ENCODE results near the gene ATAD3C. TPM values are rescaled to one million over a fixed set of nuclear protein-coding genes. Genes with fewer than 3 reads are reported as not detected.

ATAD3C gene
- total and polyA plus RNA-seq, 4 experiments from 2014 or later: 1.5 to 2.1 (median 1.7) TPM

DNA sequence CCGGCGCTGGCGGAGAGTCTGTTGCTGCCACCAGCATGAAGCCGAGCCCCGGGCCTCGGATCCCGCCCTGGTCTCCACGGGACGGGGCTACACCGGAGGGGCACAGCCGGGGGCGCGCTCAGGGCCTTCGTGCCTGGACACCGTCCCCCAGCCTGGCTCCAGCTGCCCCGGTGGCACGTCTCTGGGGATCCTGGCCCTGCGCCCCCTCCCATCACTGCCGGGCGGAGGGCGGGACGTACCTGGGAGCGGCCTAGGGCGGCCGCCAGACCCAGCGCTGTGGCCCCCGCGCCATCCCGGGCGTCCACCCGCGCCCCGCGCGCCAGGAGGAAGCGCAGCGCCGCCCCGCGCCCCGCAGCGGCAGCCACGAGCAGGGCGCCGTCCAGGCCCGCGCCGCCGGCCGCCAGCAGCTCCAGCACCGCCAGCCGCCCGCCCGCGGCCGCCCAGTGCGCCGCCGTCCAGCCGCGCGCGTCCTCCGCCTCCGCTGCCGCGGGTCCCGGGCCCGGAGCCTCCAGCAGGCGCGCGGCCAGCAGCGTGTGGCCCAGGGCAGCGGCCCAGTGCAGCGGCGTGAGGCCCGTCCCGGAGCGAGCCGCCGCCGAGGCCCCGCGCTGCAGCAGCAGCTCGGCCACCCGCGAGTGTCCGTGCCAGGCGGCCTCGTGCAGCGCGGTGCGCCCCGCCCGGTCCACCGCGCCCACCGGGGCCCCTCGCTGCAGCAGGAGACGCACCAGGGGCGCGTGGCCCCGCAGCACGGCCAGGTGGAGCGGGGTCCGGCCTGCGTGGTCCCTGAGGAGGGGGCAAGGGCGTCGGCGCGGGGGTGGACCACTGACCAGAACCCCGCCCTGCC, 29.5 kb upstream of the ATAD3C start:
- CTCF ChIA-PET (ENCODE audit: partially characterized antibody): no interaction called here

DNA sequence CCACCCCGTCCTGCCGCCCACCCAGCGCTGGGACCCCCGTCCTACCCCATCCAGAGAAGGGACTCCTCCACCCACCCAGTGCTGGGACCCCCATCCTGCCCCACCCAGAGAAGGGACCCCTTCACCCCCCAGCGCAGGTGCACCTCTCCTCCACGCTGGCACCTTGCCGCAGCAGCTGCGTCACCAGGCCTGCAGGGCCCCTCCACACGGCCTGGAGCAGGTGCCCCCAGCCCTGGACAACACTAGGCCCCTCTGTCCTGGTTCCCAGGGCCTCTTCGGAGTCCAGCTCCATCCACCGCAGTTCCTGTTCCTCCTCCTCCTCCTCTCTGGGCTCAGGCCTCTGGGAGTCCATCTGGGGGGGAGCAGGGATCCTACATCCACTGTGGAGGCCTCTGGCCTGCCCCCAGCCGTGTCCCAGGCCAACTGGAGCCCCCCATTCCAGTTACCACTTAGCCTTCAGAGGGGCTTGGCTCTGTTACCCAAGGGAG, 28.8 kb upstream of the ATAD3C start:
- Mint-ChIP-seq H3K36me3 (no peaks in the 10 kb centered on the region), H3K4me1 (peaks cover 0 to 8% (median under 1%) of the 10 kb centered on the region in 4 donors), H3K27ac (no peak overlapping the region), H3K4me3 (no peak overlapping the region), H3K27me3 (peaks cover 13 to 17% of the 10 kb centered on the region in 2 donors), H3K9me3 (no peaks in the 10 kb centered on the region)
- Histone ChIP-seq H3K27ac (ENCODE audit: low read depth, low read length) (no peak overlapping the region), H3K4me3 (ENCODE audit: low read length in 2 of 2) (no peak overlapping the region), H3K27me3 (ENCODE audit: insufficient read depth, low read length) (no peaks in the 10 kb centered on the region), H3K4me1 (ENCODE audit: insufficient read depth, low read length) (no peaks in the 10 kb centered on the region), H3K9me3 (ENCODE audit: control insufficient read depth in 1 of 2, low read length in 2 of 2) (no peaks in the 10 kb centered on the region), H3K36me3 (ENCODE audit: insufficient read depth, low read length) (no peaks in the 10 kb centered on the region)
- peak in 1 of 5 donors; percentile 15 for DNase-seq
- ChIA-PET POLR2A (ENCODE audit: partially characterized antibody) (no interaction called here), CTCF (ENCODE audit: partially characterized antibody) (no interaction called here)
- intact Hi-C loops (cut with micrococcal nuclease): no loop called here

More for the DNA sequence above, 29.5 kb upstream of the ATAD3C start:
- POLR2A ChIA-PET (ENCODE audit: partially characterized antibody): no interaction called here
- Mint-ChIP-seq H3K27me3 (peaks cover 13 to 15% of the 10 kb centered on the region in 2 donors), H3K27ac (no peak overlapping the region), H3K36me3 (no peaks in the 10 kb centered on the region), H3K4me1 (peaks cover 0 to 8% (median under 1%) of the 10 kb centered on the region in 4 donors), H3K9me3 (no peaks in the 10 kb centered on the region), H3K4me3 (no peak overlapping the region)
- H3K4me1 ChIP-seq (ENCODE audit: insufficient read depth, low read length): no peaks in the 10 kb centered on the region
- no peaks in the 10 kb centered on the region for H3K36me3 ChIP-seq (ENCODE audit: insufficient read depth, low read length)
- no peaks in the 10 kb centered on the region for H3K9me3 ChIP-seq (ENCODE audit: control insufficient read depth in 1 of 2, low read length in 2 of 2)
- H3K4me3 ChIP-seq (ENCODE audit: low read length in 2 of 2): no peak overlapping the region
- intact Hi-C loops (cut with micrococcal nuclease): no loop called here
- peak in 1 of 5 donors; percentile 17 for DNase-seq
- H3K27ac ChIP-seq (ENCODE audit: low read depth, low read length): no peak overlapping the region
- no peaks in the 10 kb centered on the region for H3K27me3 ChIP-seq (ENCODE audit: insufficient read depth, low read length)

DNA sequence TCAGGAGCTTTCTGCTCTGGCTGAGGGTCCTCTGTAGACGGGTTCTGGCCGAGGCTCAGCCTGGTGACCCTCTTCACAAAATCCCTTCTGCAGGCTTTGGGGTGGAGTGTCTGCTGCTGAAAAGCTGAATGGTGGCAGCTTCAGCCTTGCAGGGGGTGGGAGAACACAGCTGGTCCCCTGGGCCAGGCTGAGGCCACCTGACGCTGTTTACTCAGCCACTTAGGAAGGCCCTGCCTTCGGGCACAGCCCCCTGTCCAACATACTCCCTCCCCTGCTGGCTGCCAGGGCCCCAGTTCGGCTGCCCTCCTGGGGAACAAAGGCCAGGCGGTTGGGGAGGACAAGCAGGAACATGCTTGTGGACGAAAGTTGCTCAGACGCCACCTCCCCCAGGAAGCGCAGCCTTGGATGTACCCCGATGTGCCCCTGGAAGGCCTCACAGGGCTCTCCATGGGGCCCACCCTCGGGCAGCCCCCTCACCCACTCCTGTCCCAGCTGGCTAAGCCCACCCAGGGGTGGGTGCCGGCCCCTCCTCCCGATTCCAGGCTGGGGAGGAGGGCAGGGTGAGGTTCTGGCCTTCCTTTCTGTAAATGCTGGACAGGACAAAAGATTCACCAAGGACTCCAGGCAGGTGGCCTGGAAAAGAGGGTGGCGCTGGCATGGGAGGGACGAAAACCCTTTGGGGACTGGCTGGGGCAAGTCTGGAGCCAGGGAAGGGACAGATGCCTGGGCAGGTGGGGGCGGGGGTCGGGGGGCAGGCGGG, 28.2 kb upstream of the ATAD3C start, which contains the start of gene ANKRD65:
ANKRD65 (minus strand) TSS at position 130 of the 760 bp plus-strand sequence. CDS start 271 bp downstream, outside the sequence.
- Mint-ChIP-seq H3K9me3 (no peaks in the 10 kb centered on the region), H3K4me3 (no peak within 1 kb of the TSS), H3K27me3 (peaks cover 14 to 19% of the 10 kb centered on the region in 2 donors), H3K4me1 (peaks cover 0 to 8% (median under 1%) of the 10 kb centered on the region in 4 donors), H3K27ac (no peak within 1 kb of the TSS), H3K36me3 (no peaks in the 10 kb centered on the region)
- Histone ChIP-seq H3K36me3 (ENCODE audit: insufficient read depth, low read length) (no peaks in the 10 kb centered on the region), H3K4me1 (ENCODE audit: insufficient read depth, low read length) (no peaks in the 10 kb centered on the region), H3K4me3 (ENCODE audit: low read length in 2 of 2) (no peak within 1 kb of the TSS), H3K9me3 (ENCODE audit: control insufficient read depth in 1 of 2, low read length in 2 of 2) (no peaks in the 10 kb centered on the region), H3K27ac (ENCODE audit: low read depth, low read length) (no peak within 1 kb of the TSS), H3K27me3 (ENCODE audit: insufficient read depth, low read length) (no peaks in the 10 kb centered on the region)
- peak in 1 of 5 donors; percentile 3 for DNase-seq
- intact Hi-C loops (cut with micrococcal nuclease): no loop called here
- ChIA-PET POLR2A (ENCODE audit: partially characterized antibody) (no interaction called here), CTCF (ENCODE audit: partially characterized antibody) (no interaction called here)

DNA sequence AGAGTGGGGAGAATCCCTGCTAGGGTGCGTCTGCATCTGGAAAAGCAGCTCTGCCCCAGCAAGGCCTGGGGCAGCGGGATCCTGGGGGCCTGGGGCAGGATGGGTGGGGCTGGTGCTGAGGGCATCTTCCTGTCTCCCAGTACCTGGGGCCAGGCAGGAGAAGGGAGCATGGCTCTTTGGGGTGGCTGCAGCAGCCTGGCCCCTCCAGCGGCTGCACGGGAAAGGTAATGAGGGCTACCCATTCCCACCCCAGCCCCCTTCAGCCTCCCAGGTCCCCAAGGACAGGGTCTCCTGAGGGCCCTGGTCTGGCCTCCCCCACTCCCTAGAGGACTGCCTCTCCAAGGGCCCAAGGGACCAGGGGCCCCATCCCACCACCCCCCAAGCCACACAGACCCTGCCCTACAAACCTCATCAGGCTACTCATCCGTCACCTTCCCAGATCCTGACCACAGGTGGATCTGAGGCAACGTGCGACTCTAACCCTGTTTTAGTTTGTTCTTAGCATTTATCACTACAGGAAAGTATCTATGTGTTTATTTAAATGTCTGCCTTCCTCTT, 27.5 kb upstream of the ATAD3C start:
- ChIA-PET CTCF (ENCODE audit: partially characterized antibody) (no interaction called here), POLR2A (ENCODE audit: partially characterized antibody) (no interaction called here)
- DNase-seq: peak in 1 of 5 donors; percentile 14
- Mint-ChIP-seq H3K27ac (no peak overlapping the region), H3K9me3 (no peaks in the 10 kb centered on the region), H3K27me3 (peaks cover 16 to 19% of the 10 kb centered on the region in 2 donors), H3K4me1 (peaks cover 0 to 8% (median under 1%) of the 10 kb centered on the region in 4 donors), H3K4me3 (no peak overlapping the region), H3K36me3 (no peaks in the 10 kb centered on the region)
- H3K9me3 ChIP-seq (ENCODE audit: control insufficient read depth in 1 of 2, low read length in 2 of 2): no peaks in the 10 kb centered on the region
- H3K27me3 ChIP-seq (ENCODE audit: insufficient read depth, low read length): no peaks in the 10 kb centered on the region
- H3K36me3 ChIP-seq (ENCODE audit: insufficient read depth, low read length): no peaks in the 10 kb centered on the region
- intact Hi-C loops (cut with micrococcal nuclease): no loop called here
- H3K27ac ChIP-seq (ENCODE audit: low read depth, low read length): no peak overlapping the region
- no peak overlapping the region for H3K4me3 ChIP-seq (ENCODE audit: low read length in 2 of 2)
- H3K4me1 ChIP-seq (ENCODE audit: insufficient read depth, low read length): no peaks in the 10 kb centered on the region

DNA sequence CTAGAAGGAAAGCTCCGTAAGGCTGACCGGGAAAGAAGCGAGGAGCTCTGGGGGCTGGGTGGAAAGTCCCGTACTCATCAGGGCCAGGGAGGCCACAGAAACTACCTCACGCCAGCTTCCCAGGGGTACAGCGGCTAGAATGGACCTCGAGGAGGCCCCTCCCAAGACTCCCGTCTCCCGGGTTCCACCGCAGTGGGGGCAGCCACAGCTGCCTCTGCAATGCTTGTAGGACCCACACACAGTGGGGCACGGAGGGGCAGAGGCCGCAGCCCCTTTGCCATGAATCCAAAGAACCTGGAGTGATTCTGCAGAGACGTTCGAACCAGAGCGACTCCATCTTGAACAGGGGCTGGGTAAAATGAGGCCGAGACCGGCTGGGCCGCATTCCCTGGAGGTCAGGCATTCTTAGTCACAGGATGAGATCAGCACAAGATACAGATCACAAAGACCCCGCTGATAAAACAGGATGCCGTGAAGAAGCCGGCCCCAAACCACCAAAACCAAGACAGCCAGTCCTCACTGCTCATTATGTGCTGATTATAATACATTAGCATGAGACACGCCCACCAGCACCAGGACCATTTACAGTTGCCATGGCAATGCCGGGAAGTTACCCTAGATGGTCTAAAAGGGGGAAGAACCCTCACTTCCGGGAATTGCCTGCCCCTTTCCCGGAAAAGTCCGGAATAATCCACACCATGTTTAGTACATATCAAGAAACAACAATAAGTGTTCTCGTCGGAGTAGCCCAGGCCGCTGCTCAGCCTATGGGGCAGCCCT, 26.8 kb upstream of the ATAD3C start:
- peak in 1 of 5 donors; percentile 26 for DNase-seq

DNA sequence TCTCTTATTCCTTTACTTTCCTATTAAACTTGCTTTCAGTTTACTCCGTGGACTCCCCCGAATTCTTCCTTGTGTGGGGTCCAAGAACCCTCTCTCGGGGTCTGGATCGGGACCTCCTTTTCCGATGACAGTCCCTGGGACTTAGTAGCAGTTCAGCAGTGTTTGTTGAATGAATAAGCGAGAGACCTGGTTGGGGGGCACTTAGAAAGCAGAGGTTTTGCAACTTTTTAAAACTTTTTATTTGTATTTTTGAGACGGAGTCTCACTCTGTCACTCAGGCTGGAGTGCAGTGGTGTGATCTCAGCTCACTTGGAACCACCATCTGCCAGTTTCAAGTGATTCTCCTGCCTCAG, 26.3 kb upstream of the ATAD3C start:
- Histone ChIP-seq H3K27me3 (ENCODE audit: insufficient read depth, low read length) (no peaks in the 10 kb centered on the region), H3K9me3 (ENCODE audit: control insufficient read depth in 1 of 2, low read length in 2 of 2) (no peaks in the 10 kb centered on the region), H3K4me1 (ENCODE audit: insufficient read depth, low read length) (no peaks in the 10 kb centered on the region), H3K27ac (ENCODE audit: low read depth, low read length) (no peak overlapping the region), H3K36me3 (ENCODE audit: insufficient read depth, low read length) (no peaks in the 10 kb centered on the region), H3K4me3 (ENCODE audit: low read length in 2 of 2) (no peak overlapping the region)
- Mint-ChIP-seq H3K4me3 (no peak overlapping the region), H3K4me1 (peaks cover 0 to 6% (median 0%) of the 10 kb centered on the region in 4 donors), H3K27ac (no peak overlapping the region), H3K9me3 (no peaks in the 10 kb centered on the region), H3K27me3 (peaks cover 15 to 19% of the 10 kb centered on the region in 2 donors), H3K36me3 (no peaks in the 10 kb centered on the region)
- intact Hi-C loops (cut with micrococcal nuclease): no loop called here
- ChIA-PET POLR2A (ENCODE audit: partially characterized antibody) (no interaction called here), CTCF (ENCODE audit: partially characterized antibody) (no interaction called here)
- DNase-seq: no peak

More for the DNA sequence above, 26.8 kb upstream of the ATAD3C start:
- no peaks in the 10 kb centered on the region for H3K36me3 Mint-ChIP-seq
- POLR2A ChIA-PET (ENCODE audit: partially characterized antibody): no interaction called here
- no peak overlapping the region for H3K27ac Mint-ChIP-seq
- peaks cover 16 to 19% of the 10 kb centered on the region in 2 donors for H3K27me3 Mint-ChIP-seq
- H3K9me3 Mint-ChIP-seq: no peaks in the 10 kb centered on the region
- H3K4me3 Mint-ChIP-seq: peak overlapping the region in 1 of 8 donors; percentile 6
- Histone ChIP-seq H3K27me3 (ENCODE audit: insufficient read depth, low read length) (no peaks in the 10 kb centered on the region), H3K4me3 (ENCODE audit: low read length in 2 of 2) (no peak overlapping the region), H3K36me3 (ENCODE audit: insufficient read depth, low read length) (no peaks in the 10 kb centered on the region), H3K9me3 (ENCODE audit: control insufficient read depth in 1 of 2, low read length in 2 of 2) (no peaks in the 10 kb centered on the region), H3K27ac (ENCODE audit: low read depth, low read length) (no peak overlapping the region), H3K4me1 (ENCODE audit: insufficient read depth, low read length) (no peaks in the 10 kb centered on the region)
- CTCF ChIA-PET (ENCODE audit: partially characterized antibody): no interaction called here
- intact Hi-C loops (cut with micrococcal nuclease): no loop called here
- peaks cover 0 to 8% (median under 1%) of the 10 kb centered on the region in 4 donors for H3K4me1 Mint-ChIP-seq
